H1 (cell line): ENCODE results near the gene C16orf54.

ENCODE experiments used
- CEBPB ChIP-seq: IDR thresholded peaks from 2 replicates; pipeline ENCODE4 v1.6.1; 2012; ENCODE audit warnings: low read depth, low read length
- CHD2 ChIP-seq: IDR thresholded peaks from 2 replicates; pipeline ENCODE4 v1.6.1; 2012; ENCODE audit warnings: low read length, improper control_type of control experiment
- CREB1 ChIP-seq: IDR thresholded peaks from 2 replicates; pipeline ENCODE4 v1.6.1; 2012; ENCODE audit warnings: inconsistent platforms
- CTCF ChIP-seq, 3 experiments: IDR thresholded peaks; 1 replicate in 2 of 3; 2 replicates in 1 of 3; pipeline versions ENCODE4 v1.5.1 to v1.6.1; 2011; ENCODE audit warnings: low read length in 3 of 3, mild to moderate bottlenecking in 3 of 3, inconsistent platforms in 2 of 3, low read depth in 1 of 3, moderate library complexity in 1 of 3; ENCODE audit not compliant: insufficient read depth in 1 of 3; ENCODE audit errors: control extremely low read depth in 1 of 3
- EGR1 ChIP-seq: IDR thresholded peaks from 2 replicates; pipeline ENCODE4 v1.6.1; 2011; ENCODE audit warnings: low read depth, low read length, borderline replicate concordance
- EZH2 ChIP-seq: fragments of 200-600 bp; sonication (generic); IDR thresholded peaks from 2 replicates; pipeline ENCODE4 v1.7.1; 2012; ENCODE audit warnings: low read depth, mild to moderate bottlenecking, moderate library complexity, low read length, inconsistent platforms; ENCODE audit not compliant: severe bottlenecking
- MAX ChIP-seq: IDR thresholded peaks from 2 replicates; pipeline ENCODE4 v1.6.1; 2012; ENCODE audit warnings: inconsistent platforms
- POLR2A ChIP-seq, 2 experiments: IDR thresholded peaks; 1 replicate in 1 of 2; 2 replicates in 1 of 2; pipeline ENCODE4 v1.6.1; 2011; ENCODE audit warnings: low read depth in 2 of 2, low read length in 2 of 2, mild to moderate bottlenecking in 2 of 2; ENCODE audit errors: control extremely low read depth in 1 of 2
- POLR2AphosphoS5 ChIP-seq: IDR thresholded peaks from 2 replicates; pipeline ENCODE4 v1.6.1; 2011; ENCODE audit warnings: low read depth, low read length
- RBBP5 ChIP-seq: IDR thresholded peaks from 2 replicates; pipeline ENCODE4 v1.7.1; 2012; ENCODE audit warnings: low read depth, mild to moderate bottlenecking, inconsistent platforms, low read length, moderate library complexity, borderline replicate concordance
- SIN3A ChIP-seq, 2 experiments: IDR thresholded peaks in 1 of 2; conservative IDR thresholded peaks in 1 of 2; 2 replicates each; pipeline ENCODE4 v1.6.1; 2011 to 2012; ENCODE audit warnings: low read length in 2 of 2, improper control_type of control experiment in 1 of 2, low read depth in 1 of 2, mild to moderate bottlenecking in 1 of 2
- TAF1 ChIP-seq: IDR thresholded peaks from 2 replicates; pipeline ENCODE4 v1.6.1; 2011; ENCODE audit warnings: mild to moderate bottlenecking, low read depth, low read length

- no peak for TF ChIP-seq POLR2A (IDR thresholded peaks at IDR 0.05; ENCODE audit: control extremely low read depth in 1 of 2, low read depth in 2 of 2, low read length in 2 of 2)
- TF ChIP-seq CEBPB, result no peak
- no peak for TF ChIP-seq EGR1
- no peak for TF ChIP-seq RBBP5
- no peak for TF ChIP-seq POLR2AphosphoS5
- no peak for TF ChIP-seq CTCF (IDR thresholded peaks at IDR 0.05; ENCODE audit: control extremely low read depth in 1 of 3, insufficient read depth in 1 of 3, low read depth in 1 of 3, low read length in 3 of 3)
- TF ChIP-seq EZH2, result no peak
- TF ChIP-seq MAX, result no peak
- no peak for TF ChIP-seq CHD2
- no peak for TF ChIP-seq TAF1
- no peak for TF ChIP-seq CREB1
- TF ChIP-seq SIN3A (conservative IDR thresholded peaks at IDR 0.05 in 1 of 2, IDR thresholded peaks at IDR 0.05 in 1 of 2; ENCODE audit: low read depth in 1 of 2, low read length in 2 of 2), result no peak
Observed at GRCh38 chr16:29774730-29775129, 28.9 kb upstream of the C16orf54 start.
